LNCaP clone FGC (cell line): ENCODE measurements around the gene GPD1L.
A peak's percentile ranks its signal among the peaks of the same experiment; 100 is the strongest.
"Not testable (repeated sequence)": the region's sequence is repeated elsewhere in the genome, so short reads cannot be mapped to it uniquely, and the experiment has no call there.

Experiments used
- DNase-seq: peaks from one replicate; pipeline ENCODE4 v3.0.0-alpha.2; 2011; ENCODE audit warnings: low read depth
- H3K4me3 ChIP-seq: 2 replicates; pipeline ENCODE4 v1.5.1; 2011; ENCODE audit warnings: mild to moderate bottlenecking, low read depth, low read length, control low read depth
- CTCF ChIP-seq: IDR thresholded peaks from 2 replicates; pipeline ENCODE4 v1.5.1; 2012; ENCODE audit warnings: mild to moderate bottlenecking; ENCODE audit not compliant: control insufficient read depth, insufficient read depth; ENCODE audit errors: extremely low read depth

GPD1L gene

GRCh38 chr3:32104492-32104891 lies 1.9 kb upstream of the GPD1L start:
- TF ChIP-seq CTCF = no peak
- peak; percentile 46 for DNase-seq
- no peak overlapping the region for H3K4me3 ChIP-seq

- DNase-seq = no peak
- H3K4me3 ChIP-seq = no peak overlapping the region
- TF ChIP-seq CTCF = no peak
Measured at GRCh38 chr3:32105291-32106131, 909 bp upstream of the GPD1L start.

GRCh38 chr3:32106929-32107362 lies 526 bp downstream of the GPD1L start:
- peak overlapping the region; percentile 66 for H3K4me3 ChIP-seq
- no peak for DNase-seq
- no peak for TF ChIP-seq CTCF

GRCh38 chr3:32108224-32108623 lies 1.8 kb downstream of the GPD1L start:
- not testable (repeated sequence) for H3K4me3 ChIP-seq, DNase-seq

- no peak for TF ChIP-seq CTCF
- H3K4me3 ChIP-seq = no peak overlapping the region
- DNase-seq = no peak
Measured at GRCh38 chr3:32109256-32109655, 2.8 kb downstream of the GPD1L start.

GRCh38 chr3:32110233-32110760 lies 3.9 kb downstream of the GPD1L start:
- H3K4me3 ChIP-seq = no peak overlapping the region
- no peak for TF ChIP-seq CTCF
- DNase-seq = no peak

GRCh38 chr3:32111560-32111959 lies 5.1 kb downstream of the GPD1L start:
- no peak for DNase-seq
- no peak for TF ChIP-seq CTCF
- H3K4me3 ChIP-seq = no peak overlapping the region
